ENCODE measurements around the gene BMX.

BMX gene

GRCh38 chrX:15500497-15500966, at the start of gene BMX:
Gene BMX, plus strand, starts transcription at chrX:15500807. Its CDS starts 7,547 bp downstream, at chrX:15508354.
- DNase-seq (ENCODE audit: low read depth in 2 of 2), result no peak

GRCh38 chrX:15451913-15452312, 48.7 kb upstream of the BMX start:
- DNase-seq (ENCODE audit: low read depth in 2 of 2), result no peak

DNA sequence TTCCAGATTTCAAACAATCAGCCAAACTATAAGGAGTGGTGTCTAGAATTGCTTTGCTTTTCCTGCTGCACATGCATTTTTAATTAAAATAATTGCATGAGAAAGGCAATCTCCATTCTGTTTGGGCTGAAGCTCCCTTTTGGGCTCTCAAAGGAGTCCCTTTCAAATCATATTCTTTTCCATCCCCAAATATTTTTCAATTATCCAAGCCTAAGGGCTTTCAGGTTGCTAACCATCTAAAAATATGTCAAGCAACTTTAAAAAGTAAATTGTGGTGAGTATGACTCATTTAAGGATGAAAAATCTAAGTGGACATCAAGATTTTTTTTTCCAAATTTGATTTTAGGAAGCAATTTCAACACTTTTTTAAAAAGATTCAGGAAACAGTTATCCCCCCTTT, 35.9 kb upstream of the BMX start:
- DNase-seq (ENCODE audit: low read depth in 2 of 2), result no peak

GRCh38 chrX:15465347-15465746, 35.3 kb upstream of the BMX start:
- no peak for DNase-seq (ENCODE audit: low read depth in 2 of 2)

DNA sequence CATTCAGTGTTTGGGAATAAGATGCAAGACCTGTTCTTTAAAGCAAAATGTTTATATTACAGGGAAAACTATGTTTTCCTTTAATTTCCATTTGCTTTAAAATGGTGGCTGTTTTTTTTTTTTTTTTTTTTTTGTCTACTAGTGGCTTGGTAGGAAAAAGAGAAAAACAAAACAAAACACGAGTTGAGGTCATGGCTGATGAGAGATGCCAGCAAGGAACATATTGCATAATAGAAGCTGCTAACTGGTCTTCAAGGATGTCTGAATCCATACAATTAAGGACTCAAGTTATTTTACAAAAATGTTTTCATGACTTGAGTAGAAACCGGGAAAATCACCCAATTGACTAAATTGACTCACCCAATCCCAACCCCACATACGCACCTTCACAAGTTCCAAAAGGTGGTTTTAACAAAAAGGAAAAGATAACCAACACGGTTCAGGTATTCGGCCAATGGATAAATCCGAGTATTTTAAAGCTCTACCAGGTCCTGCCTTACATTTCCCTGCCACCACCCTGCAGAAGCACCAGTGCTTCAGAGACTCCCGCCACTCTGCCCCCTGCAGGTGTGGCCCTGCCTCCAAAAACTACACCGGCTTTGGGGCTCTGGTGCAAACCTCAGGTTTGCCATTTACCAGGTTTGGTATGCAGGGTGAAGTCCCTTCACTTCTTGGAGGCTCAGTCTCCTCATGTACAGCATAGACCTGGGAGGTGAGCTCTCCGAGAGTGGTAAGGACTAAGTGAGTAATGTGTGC, 34.5 kb upstream of the BMX start:
- no peak for DNase-seq (ENCODE audit: low read depth in 2 of 2)

DNA sequence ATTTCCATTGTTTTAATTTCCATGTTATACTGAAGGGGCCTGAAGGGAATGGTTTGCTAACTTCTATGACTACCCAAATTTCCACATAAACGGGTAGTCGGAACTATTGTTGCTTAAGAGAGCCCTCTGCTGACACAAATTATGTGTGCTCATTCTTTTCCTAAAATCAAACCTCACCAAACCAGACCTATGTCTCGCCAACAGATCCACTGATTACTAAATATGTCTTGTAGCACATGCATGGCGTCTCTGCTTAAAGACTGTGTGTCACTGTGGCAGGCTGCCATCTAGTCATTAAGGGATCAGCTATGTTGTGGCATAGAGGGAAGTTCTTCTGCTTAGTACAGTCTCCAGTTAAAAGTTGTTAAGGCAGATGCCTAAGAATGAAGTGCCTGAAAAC, 32.6 kb upstream of the BMX start:
- no peak for DNase-seq (ENCODE audit: low read depth in 2 of 2)

DNA sequence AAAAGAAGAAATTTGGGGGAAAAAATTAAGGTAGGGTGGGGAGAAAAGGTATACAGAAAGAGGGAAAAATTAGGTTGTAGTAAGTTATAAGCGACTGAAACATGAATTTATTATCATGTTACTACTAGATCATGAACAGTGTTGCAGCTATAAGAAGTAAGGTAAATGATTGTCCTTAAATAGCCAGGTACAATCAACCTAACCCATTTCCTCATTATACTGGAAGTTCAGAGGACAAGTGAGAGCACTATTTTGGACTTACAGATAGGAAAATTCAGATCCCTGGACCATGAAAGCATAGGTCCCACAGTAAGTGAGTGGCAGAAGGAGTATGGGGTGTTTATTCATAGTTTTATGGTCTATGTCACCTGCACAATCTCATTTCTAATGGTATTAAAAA, 31.0 kb upstream of the BMX start:
- no peak for DNase-seq (ENCODE audit: low read depth in 2 of 2)

- peak in 1 of 2 donors; percentile 29 for DNase-seq (ENCODE audit: low read depth in 2 of 2)
These were observed 29.6 kb upstream of the BMX start for GRCh38 chrX:15471028-15471427.

- DNase-seq (ENCODE audit: low read depth in 2 of 2), result no peak
These were observed 28.1 kb upstream of the BMX start for GRCh38 chrX:15472531-15472930.

GRCh38 chrX:15474028-15474427, 26.6 kb upstream of the BMX start:
- no peak for DNase-seq (ENCODE audit: low read depth in 2 of 2)

DNA sequence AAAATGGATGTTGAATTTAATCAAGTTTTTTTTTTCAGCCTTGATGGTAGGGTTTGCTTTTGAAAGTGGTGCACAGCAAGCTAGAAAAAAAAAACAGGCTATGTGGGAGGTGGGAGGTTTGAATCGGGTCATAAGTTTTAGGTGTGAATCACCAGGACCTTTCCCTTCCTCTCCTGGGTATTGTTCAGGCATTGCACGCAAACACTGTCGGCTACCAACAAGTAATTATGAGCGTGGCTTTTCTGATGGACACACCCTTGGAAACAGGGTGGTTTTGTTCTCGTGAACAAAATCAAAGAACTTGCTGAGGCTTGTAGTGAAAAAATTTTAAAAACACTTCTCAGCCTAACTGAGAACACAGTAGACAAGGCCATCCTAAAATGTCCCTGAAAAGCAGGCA, 25.6 kb upstream of the BMX start:
- no peak for DNase-seq (ENCODE audit: low read depth in 2 of 2)

DNA sequence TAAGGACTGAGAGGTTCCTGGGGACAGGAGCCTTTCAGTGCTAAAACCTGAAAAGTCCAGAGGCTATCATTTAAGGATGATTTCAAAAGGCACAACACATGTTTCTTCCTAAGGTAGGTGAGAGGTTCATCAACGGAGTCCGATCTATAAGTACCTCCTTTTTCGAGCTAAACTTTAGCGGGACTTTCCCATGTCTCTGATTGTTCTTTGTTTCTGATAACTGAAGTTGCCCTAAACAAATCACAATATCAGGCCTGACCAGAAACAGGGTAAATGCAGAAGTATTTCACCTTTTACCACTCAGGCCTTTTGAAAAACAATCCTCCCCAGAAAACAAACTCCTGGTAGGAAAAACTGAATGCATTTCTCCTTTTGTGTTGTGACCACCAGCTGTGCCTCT, 25.1 kb upstream of the BMX start:
- DNase-seq (ENCODE audit: low read depth in 2 of 2), result no peak

DNA sequence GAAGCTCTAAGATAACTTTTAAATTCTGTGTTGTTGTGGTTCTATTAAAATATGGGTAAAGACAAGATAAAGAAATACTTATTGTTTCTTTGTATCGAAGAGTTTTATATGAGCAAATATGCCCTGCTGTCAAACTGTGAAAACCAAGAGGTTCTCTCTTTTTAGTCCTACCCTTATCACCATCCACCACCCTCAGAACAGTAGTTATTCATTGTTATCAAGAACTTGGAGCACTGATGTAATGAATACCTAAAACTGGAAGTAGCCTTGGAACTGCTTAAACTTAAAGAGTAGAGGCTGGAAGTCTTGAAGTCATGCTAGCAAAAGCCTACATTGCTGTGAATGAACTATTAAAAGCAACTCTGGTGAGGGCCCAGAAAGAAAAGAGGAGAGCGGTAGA, 16.7 kb upstream of the BMX start:
- no peak for DNase-seq (ENCODE audit: low read depth in 2 of 2)

DNA sequence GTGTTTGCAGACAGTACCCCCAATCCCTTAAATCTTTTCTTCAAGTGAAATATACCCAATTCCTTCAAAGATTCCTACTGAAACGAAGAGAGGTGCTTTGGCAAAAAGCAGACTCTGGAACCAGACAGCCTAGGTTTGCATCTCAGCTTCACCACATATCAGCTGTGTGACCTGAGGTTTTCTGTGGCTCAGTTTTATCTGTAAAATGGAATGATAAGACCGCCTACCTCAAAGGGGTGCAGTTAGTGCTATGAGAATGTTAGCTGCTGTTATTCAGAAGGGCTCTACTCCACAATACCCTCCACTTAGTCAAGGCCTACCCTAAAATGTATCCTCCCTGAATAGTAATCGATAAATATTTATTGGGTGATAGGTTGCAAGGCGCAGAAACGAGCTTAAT, 8.1 kb upstream of the BMX start:
- DNase-seq (ENCODE audit: low read depth in 2 of 2), result no peak

DNA sequence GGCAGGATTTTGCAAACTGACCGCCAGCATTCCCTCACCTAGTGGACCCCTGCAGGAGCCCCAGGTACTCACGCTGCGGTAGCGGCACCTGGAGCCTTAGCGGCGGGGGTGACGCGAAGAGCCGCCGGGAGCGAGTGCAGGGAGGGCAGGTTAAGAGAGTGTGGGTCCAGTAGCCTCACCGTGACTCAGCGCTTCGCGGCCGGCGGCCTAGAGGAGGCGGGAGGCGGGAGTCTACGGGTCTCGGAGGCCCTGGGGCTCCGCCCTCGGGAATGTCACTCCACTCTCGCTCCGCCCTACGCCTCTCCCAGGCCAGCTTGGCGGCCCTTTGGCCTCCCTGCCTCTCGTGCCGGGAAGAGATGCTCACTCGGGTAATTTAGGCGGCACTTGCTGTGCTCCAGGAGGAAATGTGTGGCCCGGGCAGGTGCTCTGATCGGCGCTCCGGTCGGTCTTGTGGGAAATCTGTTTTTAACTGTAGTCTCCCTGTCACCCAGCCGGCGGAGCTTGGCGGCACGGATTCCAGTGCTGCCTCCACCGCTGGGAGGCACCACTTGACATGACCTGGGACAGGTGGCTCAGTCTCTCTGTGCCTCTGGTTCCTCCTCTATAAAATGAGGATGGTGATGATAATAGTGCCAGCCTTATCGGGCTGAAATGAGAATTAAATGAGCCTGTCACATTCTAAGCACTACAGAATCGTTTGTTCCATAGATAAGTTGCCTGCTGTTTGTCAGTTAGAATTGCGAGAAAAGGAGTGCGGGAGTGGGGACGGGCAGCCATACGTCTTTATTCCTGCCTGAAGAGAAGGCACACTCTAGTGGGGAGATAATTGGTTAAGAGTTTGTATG, 7.3 kb upstream of the BMX start, which contains the start of gene PIR:
TSS of gene PIR (minus strand) at position 216 of the 845 bp plus-strand sequence. CDS start 2,076 bp downstream, outside the sequence.
- DNase-seq (ENCODE audit: low read depth in 2 of 2), result peak; percentile 50 to 56

DNA sequence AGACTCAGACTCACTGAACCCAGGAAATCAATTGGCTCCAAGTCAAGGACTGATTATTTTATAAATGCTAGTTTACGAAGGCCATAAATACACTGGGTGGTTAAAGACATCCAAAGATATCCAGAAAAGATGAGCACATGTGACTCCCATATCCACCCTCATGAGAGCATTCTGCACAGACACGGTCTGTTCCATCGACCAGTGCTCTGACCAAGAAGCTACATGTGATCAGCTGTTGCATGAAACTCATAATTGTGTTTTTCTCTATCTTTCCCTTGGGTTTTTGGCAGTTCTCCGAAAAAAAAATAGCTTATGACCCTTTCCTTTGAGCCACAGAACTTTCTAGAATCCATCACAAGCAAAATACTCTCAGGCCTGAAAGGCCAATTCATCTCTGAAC, 4.8 kb upstream of the BMX start:
- DNase-seq (ENCODE audit: low read depth in 2 of 2), result no peak

DNA sequence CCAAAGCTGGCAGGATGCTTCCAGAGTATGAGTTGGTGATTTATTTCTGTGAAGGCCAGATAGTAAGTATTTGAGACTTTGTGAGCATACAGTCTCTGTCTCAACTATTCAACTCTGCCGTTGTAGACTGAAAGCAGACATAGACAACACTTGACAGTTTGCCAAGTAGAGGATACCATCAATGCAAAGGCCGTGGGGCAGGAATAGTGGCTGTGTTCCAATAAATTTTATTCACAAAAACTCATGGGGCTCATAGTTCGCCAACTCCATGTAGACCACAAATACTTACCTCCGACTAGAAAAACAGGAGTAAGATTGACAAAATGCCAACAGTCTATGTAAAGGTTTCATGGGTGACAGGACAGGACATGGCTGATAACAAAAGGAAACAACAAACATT, 3.8 kb upstream of the BMX start:
- DNase-seq (ENCODE audit: low read depth in 2 of 2), result no peak

DNA sequence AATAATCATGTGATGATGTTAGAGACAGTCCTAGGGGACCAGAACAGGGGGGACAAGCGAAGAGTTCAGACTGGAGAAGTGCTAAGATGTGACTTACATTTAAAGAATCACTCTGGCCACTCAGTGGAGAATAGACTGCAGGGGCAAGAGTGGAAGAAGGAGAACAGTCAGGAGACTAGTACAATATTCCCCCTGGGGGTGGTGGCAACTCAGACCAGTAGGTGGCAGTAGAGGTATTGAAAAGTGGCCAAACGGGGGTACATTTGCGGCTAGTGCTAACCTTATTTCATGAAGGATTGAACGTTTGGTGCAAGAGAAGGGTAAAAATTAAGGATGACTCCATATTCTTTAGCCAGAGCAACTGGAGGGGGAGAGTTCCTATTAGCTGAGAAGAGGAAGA, 2.7 kb upstream of the BMX start:
- peak; percentile 8 to 14 for DNase-seq (ENCODE audit: low read depth in 2 of 2)

- DNase-seq (ENCODE audit: low read depth in 2 of 2), result no peak
These were observed 1.9 kb upstream of the BMX start for GRCh38 chrX:15498741-15499140.

GRCh38 chrX:15499976-15500375, 631 bp upstream of the BMX start:
- DNase-seq (ENCODE audit: low read depth in 2 of 2), result no peak

DNA sequence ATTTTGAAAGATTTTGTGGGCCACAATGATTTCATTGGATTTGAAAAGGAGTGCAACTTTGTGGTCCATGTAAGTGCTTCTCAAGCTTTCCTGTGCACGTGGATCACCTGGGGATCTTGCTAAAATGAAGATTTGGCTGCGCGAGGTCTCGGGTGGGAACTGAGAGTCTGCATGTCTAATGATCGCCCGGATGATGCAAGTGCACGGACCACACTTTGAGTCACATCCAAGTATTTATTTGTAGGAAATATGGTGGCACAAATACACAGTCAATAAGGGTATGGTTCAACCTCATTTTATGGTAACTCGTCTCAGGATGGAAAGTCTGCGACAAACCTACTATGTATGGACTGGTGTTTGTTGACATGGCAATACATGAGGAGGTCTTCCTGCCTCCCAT, 899 bp downstream of the BMX start:
- no peak for DNase-seq (ENCODE audit: low read depth in 2 of 2)

DNA sequence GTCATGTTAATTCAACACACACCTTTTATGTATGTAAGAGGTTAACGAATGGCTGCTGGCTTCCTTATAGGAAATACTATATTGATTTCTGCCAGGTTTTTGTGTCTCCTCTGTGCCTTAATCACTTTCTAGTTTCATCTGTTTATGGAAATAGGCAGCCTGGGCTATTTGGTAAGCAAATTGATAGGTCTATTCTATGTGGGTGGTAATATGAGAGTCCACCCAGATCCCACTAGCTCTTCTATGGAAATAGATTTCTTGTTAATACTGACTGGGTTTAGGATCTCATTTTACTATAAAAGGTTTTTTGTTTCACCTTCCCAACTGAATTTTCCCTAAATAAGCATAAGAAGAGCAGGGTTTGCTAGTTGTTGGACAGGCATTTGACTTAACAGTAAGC, 4.1 kb downstream of the BMX start:
- DNase-seq (ENCODE audit: low read depth in 2 of 2), result no peak

GRCh38 chrX:15505101-15505500, 4.5 kb downstream of the BMX start:
- DNase-seq (ENCODE audit: low read depth in 2 of 2), result no peak

All from stimulated activated CD8-positive, alpha-beta memory T cell treated with anti-CD3 and anti-CD28 coated beads, Interleukin-15, amount 100 ng/mL, for 48 hours (primary cell).